Trophoblast cell (in vitro differentiated cells and primary cell): Measurements from ENCODE around the gene LRRC27.

Experiments used
- DNase-seq, 2 donors: peaks; one replicate each; pipeline ENCODE4 v3.0.0-alpha.2; 2016
- H2AFZ ChIP-seq: 2 replicates; pipeline ENCODE4 v1.6.1; 2013; ENCODE audit warnings: low read length, moderate library complexity, mild to moderate bottlenecking; ENCODE audit not compliant: insufficient read depth, poor library complexity
- H2AK5ac ChIP-seq: 2 replicates; pipeline ENCODE4 v1.6.1; 2013; ENCODE audit warnings: mild to moderate bottlenecking, low read length
- H2BK120ac ChIP-seq: 2 replicates; pipeline ENCODE4 v1.6.1; 2013; ENCODE audit warnings: low read length, mild to moderate bottlenecking, moderate library complexity; ENCODE audit not compliant: insufficient read depth, poor library complexity
- H2BK12ac ChIP-seq: 2 replicates; pipeline ENCODE4 v1.6.1; 2013; ENCODE audit warnings: mild to moderate bottlenecking, low read length, moderate library complexity
- H2BK5ac ChIP-seq: 2 replicates; pipeline ENCODE4 v1.6.1; 2013; ENCODE audit warnings: low read length, low read depth, moderate library complexity, mild to moderate bottlenecking; ENCODE audit not compliant: poor library complexity
- H3K14ac ChIP-seq: 2 replicates; pipeline ENCODE4 v1.6.1; 2013; ENCODE audit warnings: mild to moderate bottlenecking, low read length
- H3K18ac ChIP-seq: 2 replicates; pipeline ENCODE4 v1.6.1; 2013; ENCODE audit warnings: mild to moderate bottlenecking, low read length
- H3K23ac ChIP-seq: 2 replicates; pipeline ENCODE4 v1.6.1; 2013; ENCODE audit warnings: low read length
- H3K27ac ChIP-seq: 2 replicates; pipeline ENCODE4 v1.5.1; 2013; ENCODE audit warnings: low read depth, mild to moderate bottlenecking, inconsistent platforms, low read length, moderate library complexity
- H3K27me3 ChIP-seq: 2 replicates; pipeline ENCODE4 v1.6.1; 2013; ENCODE audit warnings: inconsistent platforms, mild to moderate bottlenecking, low read length, moderate library complexity; ENCODE audit not compliant: insufficient read depth
- H3K36me3 ChIP-seq, 2 experiments: 1 replicate in 1 of 2; 2 replicates in 1 of 2; pipeline ENCODE4 v1.6.1; 2013; ENCODE audit warnings: low read length in 2 of 2, mild to moderate bottlenecking in 2 of 2, moderate library complexity in 1 of 2; ENCODE audit not compliant: insufficient read depth in 2 of 2, control insufficient read depth in 1 of 2
- H3K4ac ChIP-seq: 2 replicates; pipeline ENCODE4 v1.6.1; 2013; ENCODE audit warnings: low read depth, mild to moderate bottlenecking, low read length, moderate library complexity
- H3K4me1 ChIP-seq, 2 experiments: 1 replicate in 1 of 2; 2 replicates in 1 of 2; pipeline ENCODE4 v1.6.1; 2013; ENCODE audit warnings: low read length in 2 of 2, mild to moderate bottlenecking in 2 of 2, moderate library complexity in 1 of 2; ENCODE audit not compliant: insufficient read depth in 2 of 2, control insufficient read depth in 1 of 2
- H3K4me2 ChIP-seq: 2 replicates; pipeline ENCODE4 v1.6.1; 2013; ENCODE audit warnings: inconsistent platforms, mild to moderate bottlenecking, low read length, moderate library complexity
- H3K4me3 ChIP-seq: 2 replicates; pipeline ENCODE4 v1.5.1; 2013; ENCODE audit warnings: mild to moderate bottlenecking, low read depth, low read length, inconsistent platforms
- H3K79me1 ChIP-seq: one replicate; pipeline ENCODE4 v1.6.1; 2013; ENCODE audit warnings: low read length
- H3K79me2 ChIP-seq: 2 replicates; pipeline ENCODE4 v1.6.1; 2013; ENCODE audit warnings: low read length, mild to moderate bottlenecking; ENCODE audit not compliant: control insufficient read depth, insufficient read depth, poor library complexity
- H3K9ac ChIP-seq: 2 replicates; pipeline ENCODE4 v1.6.1; 2013; ENCODE audit warnings: mild to moderate bottlenecking, low read length
- H3K9me3 ChIP-seq: 2 replicates; pipeline ENCODE4 v1.6.1; 2013; ENCODE audit warnings: low read depth, mild to moderate bottlenecking, control low read depth, inconsistent platforms, low read length; ENCODE audit not compliant: insufficient read depth
- H4K12ac ChIP-seq: 2 replicates; pipeline ENCODE4 v1.6.1; 2013; ENCODE audit warnings: low read depth, mild to moderate bottlenecking, low read length, moderate library complexity
- H4K8ac ChIP-seq: 2 replicates; pipeline ENCODE4 v1.6.1; 2013; ENCODE audit warnings: low read depth, mild to moderate bottlenecking, low read length, moderate library complexity
- H4K91ac ChIP-seq: one replicate; pipeline ENCODE4 v1.6.1; 2013; ENCODE audit warnings: low read depth, mild to moderate bottlenecking, low read length, moderate library complexity
- WGBS: extraction: QIAGEN DNeasy Blood & Tissue Kit; methylation state at CpG from one replicate; pipeline ENCODE4 v1.1.7; 2013; ENCODE audit warnings: missing lambda C conversion rate; ENCODE audit not compliant: insufficient read length, insufficient coverage; ENCODE audit errors: extremely low coverage; 5-methylcytosine and 5-hydroxymethylcytosine counted together

The LRRC27 gene

GRCh38 chr10:132411561-132412253 lies 79.7 kb downstream of the LRRC27 start:
- Histone ChIP-seq H4K8ac (peak overlapping the region; percentile 67), H2AK5ac (peak overlapping the region; percentile 65), H4K12ac (peak overlapping the region; percentile 6), H4K91ac (peak overlapping the region; percentile 74), H3K27me3 (no peaks in the 10 kb centered on the region), H3K79me2 (peaks cover 58% of the 10 kb centered on the region), H3K14ac (peak overlapping the region; percentile 78), H3K18ac (peak overlapping the region; percentile 81), H2BK5ac (peak overlapping the region; percentile 62), H3K79me1 (peaks cover 52% of the 10 kb centered on the region), H3K9ac (no peak overlapping the region), H3K4ac (peak overlapping the region; percentile 66), H2AFZ (peak overlapping the region; percentile 42), H2BK12ac (peak overlapping the region; percentile 78), H3K4me3 (no peak overlapping the region), H2BK120ac (peak overlapping the region; percentile 82), H3K4me2 (no peak overlapping the region), H3K4me1 (peaks cover 63 to 71% of the 10 kb centered on the region in 2 experiments), H3K9me3 (peaks cover 4% of the 10 kb centered on the region), H3K23ac (no peak overlapping the region), H3K27ac (peak overlapping the region; percentile 91), H3K36me3 (peaks cover 41 to 43% of the 10 kb centered on the region in 2 experiments)
- DNase-seq: peak; percentile 37 to 65
- WGBS: no CpG with 5 or more reads among the region's 23 CpGs

GRCh38 chr10:132412316-132413192 lies 80.6 kb downstream of the LRRC27 start:
- Histone ChIP-seq H3K27me3 (no peaks in the 10 kb centered on the region), H3K4me1 (peaks cover 57 to 62% of the 10 kb centered on the region in 2 experiments), H4K91ac (peak overlapping the region; percentile 58), H3K9me3 (peaks cover 4% of the 10 kb centered on the region), H4K12ac (peak overlapping the region; percentile 6), H3K4me2 (no peak overlapping the region), H2AK5ac (peak overlapping the region; percentile 65), H3K9ac (no peak overlapping the region), H3K4ac (peak overlapping the region; percentile 66), H2BK5ac (peak overlapping the region; percentile 15), H4K8ac (peak overlapping the region; percentile 52), H3K4me3 (no peak overlapping the region), H2BK12ac (peak overlapping the region; percentile 56), H3K79me2 (peaks cover 50% of the 10 kb centered on the region), H3K27ac (peak overlapping the region; percentile 91), H3K14ac (peak overlapping the region; percentile 78), H3K36me3 (peaks cover 42 to 46% of the 10 kb centered on the region in 2 experiments), H2AFZ (no peak overlapping the region), H3K18ac (peak overlapping the region; percentile 81), H2BK120ac (peak overlapping the region; percentile 73), H3K23ac (no peak overlapping the region), H3K79me1 (peaks cover 43% of the 10 kb centered on the region)
- WGBS: no CpG with 5 or more reads among the region's 29 CpGs
- DNase-seq: peak in 1 of 2 donors; percentile 23

- Histone ChIP-seq H3K4ac (peak overlapping the region; percentile 47), H3K27ac (no peak overlapping the region), H3K4me3 (no peak overlapping the region), H3K4me2 (no peak overlapping the region), H3K79me1 (peaks cover 35% of the 10 kb centered on the region), H3K79me2 (peaks cover 45% of the 10 kb centered on the region), H2BK12ac (peak overlapping the region; percentile 0), H3K36me3 (peaks cover 42 to 49% of the 10 kb centered on the region in 2 experiments), H4K8ac (no peak overlapping the region), H3K18ac (peak overlapping the region; percentile 31), H4K12ac (no peak overlapping the region), H3K4me1 (peaks cover 58 to 62% of the 10 kb centered on the region in 2 experiments), H3K23ac (no peak overlapping the region), H3K27me3 (no peaks in the 10 kb centered on the region), H3K14ac (peak overlapping the region; percentile 25), H3K9me3 (peaks cover 4% of the 10 kb centered on the region), H4K91ac (no peak overlapping the region), H2AFZ (no peak overlapping the region), H2BK5ac (no peak overlapping the region), H2AK5ac (peak overlapping the region; percentile 3), H3K9ac (no peak overlapping the region), H2BK120ac (no peak overlapping the region)
- WGBS: no CpG with 5 or more reads among the region's 32 CpGs
- no peak for DNase-seq
Measured at GRCh38 chr10:132413226-132414205, 81.5 kb downstream of the LRRC27 start.
